GM19193 (cell line): ENCODE data around the gene BOLA3.

ENCODE experiments used
- POLR2A ChIP-seq: IDR thresholded peaks from 4 replicates; pipeline ENCODE4 v1.6.1; 2011; ENCODE audit not compliant: insufficient read depth, insufficient read length; ENCODE audit errors: extremely low read depth

The BOLA3 gene

GRCh38 chr2:74128206-74128605 lies 19.5 kb downstream of the BOLA3 start:
- no peak for TF ChIP-seq POLR2A

GRCh38 chr2:74119912-74120825 lies 27.5 kb downstream of the BOLA3 start:
- TF ChIP-seq POLR2A: peak; percentile 73

- TF ChIP-seq POLR2A: no peak
Measured at GRCh38 chr2:74119339-74119738, 28.4 kb downstream of the BOLA3 start.

- no peak for TF ChIP-seq POLR2A
Measured at GRCh38 chr2:74111380-74111779, 36.3 kb downstream of the BOLA3 start.

- TF ChIP-seq POLR2A: no peak
Measured at GRCh38 chr2:74110537-74110936, 37.2 kb downstream of the BOLA3 start.

- TF ChIP-seq POLR2A: no peak
Measured at GRCh38 chr2:74109551-74109950, 38.2 kb downstream of the BOLA3 start.

- no peak for TF ChIP-seq POLR2A
Measured at GRCh38 chr2:74107071-74107470, 40.6 kb downstream of the BOLA3 start.

GRCh38 chr2:74105413-74105812 lies 42.3 kb downstream of the BOLA3 start:
- TF ChIP-seq POLR2A: no peak

- no peak for TF ChIP-seq POLR2A
Measured at GRCh38 chr2:74104839-74105238, 42.9 kb downstream of the BOLA3 start.

GRCh38 chr2:74103763-74104162 lies 43.9 kb downstream of the BOLA3 start:
- no peak for TF ChIP-seq POLR2A

- TF ChIP-seq POLR2A: no peak
Measured at GRCh38 chr2:74102516-74102915, 45.2 kb downstream of the BOLA3 start.

GRCh38 chr2:74101574-74102300 lies 46.0 kb downstream of the BOLA3 start:
- TF ChIP-seq POLR2A: no peak

- no peak for TF ChIP-seq POLR2A
Measured at GRCh38 chr2:74100254-74101216, 47.2 kb downstream of the BOLA3 start.

- TF ChIP-seq POLR2A: no peak
Measured at GRCh38 chr2:74099835-74100234, 47.9 kb downstream of the BOLA3 start.

- no peak for TF ChIP-seq POLR2A
Measured at GRCh38 chr2:74099271-74099670, 48.4 kb downstream of the BOLA3 start.
